ENCODE data around the gene TSKS. TPM values are rescaled to one million over a fixed set of nuclear protein-coding genes. Genes with fewer than 3 reads are reported as not detected.

TSKS gene
- total RNA-seq (0.84 TPM), polyA plus RNA-seq (ENCODE audit: insufficient read depth in 1 of 8, insufficient read length in 8 of 8, low replicate concordance in 1 of 8) (1 to 10 TPM in 2 of 8 donors, under 1 TPM in 6; 0.24 to 1.8 (median 0.67) TPM)
- long read RNA-seq, donor 1 = 0 reads
- long read RNA-seq, donor 2 = 0 reads
- long read RNA-seq, donor 3, partial matches to known transcripts = 46 of 55 reads
- long read RNA-seq, donor 3, other reads (novel, unspliced or antisense) = 9 of 55 reads
- long read RNA-seq, donor 4 = 0 reads
- long read RNA-seq, donor 5 = 0 reads
- long read RNA-seq, donor 6 = 0 reads
- long read RNA-seq, donor 7, partial matches to known transcripts = 0 of 1 reads
- long read RNA-seq, donor 7, other reads (novel, unspliced or antisense) = 0 of 1 reads
- long read RNA-seq, donor 8 = 0 reads
- long read RNA-seq, donor 9 = 0 reads
- long read RNA-seq, donor 10 = 0 reads
- long read RNA-seq, donor 11 = 0 reads

DNA sequence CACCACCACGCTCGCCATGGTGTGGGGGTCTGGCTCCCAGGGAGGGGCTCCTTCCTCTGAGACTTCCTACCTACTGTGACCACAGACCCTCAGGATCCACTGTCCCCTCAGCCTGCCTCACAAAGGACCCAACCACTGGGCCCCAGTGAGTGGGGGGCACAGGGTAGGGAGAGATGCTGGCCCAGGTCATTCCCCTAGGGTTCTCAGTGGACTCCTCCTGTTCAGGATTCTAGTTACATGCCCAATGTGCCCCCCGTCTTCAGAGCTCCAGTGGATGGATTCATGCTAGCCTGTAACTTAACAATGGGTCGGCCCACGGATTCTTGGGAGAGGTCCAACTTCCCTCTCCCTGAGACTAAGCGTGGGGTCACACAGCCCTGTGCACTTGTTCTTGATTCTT lies at the start of gene TSKS:
TSS of gene TSKS (minus strand) at position 77 of the 400 bp plus-strand sequence. CDS start at position 18, 59 bp downstream.
- Histone ChIP-seq H3K27me3 (ENCODE audit: control insufficient read depth, insufficient read depth, low read length) (no peaks in the 10 kb centered on the region), H3K4me1 (ENCODE audit: control insufficient read depth, insufficient read depth, low read length) (peaks cover 31% of the 10 kb centered on the region), H3K36me3 (ENCODE audit: control insufficient read depth, insufficient read depth, low read length) (peaks cover 2% of the 10 kb centered on the region), H3K4me3 (ENCODE audit: low read length) (no peak within 1 kb of the TSS), H3K27ac (ENCODE audit: low read length) (peak within 1 kb of the TSS; percentile 82), H3K9me3 (replicated peaks; ENCODE audit: control insufficient read depth, low read depth, low read length) (no peaks in the 10 kb centered on the region)
- no peak for DNase-seq
- WGBS (ENCODE audit: insufficient coverage) = 55% methylated on average over 3 of the region's 6 CpGs

GRCh38 chr19:49812452-49812996 lies 49.4 kb upstream of the TSKS start:
- peak overlapping the region; percentile 86 for H3K4me3 ChIP-seq (ENCODE audit: low read length)
- no peaks in the 10 kb centered on the region for H3K36me3 ChIP-seq (ENCODE audit: control insufficient read depth, insufficient read depth, low read length)
- H3K4me1 ChIP-seq (ENCODE audit: control insufficient read depth, insufficient read depth, low read length) = peaks cover 35% of the 10 kb centered on the region
- H3K27me3 ChIP-seq (ENCODE audit: control insufficient read depth, insufficient read depth, low read length) = no peaks in the 10 kb centered on the region
- no peaks in the 10 kb centered on the region for H3K9me3 ChIP-seq (replicated peaks; ENCODE audit: control insufficient read depth, low read depth, low read length)
- H3K27ac ChIP-seq (ENCODE audit: low read length) = peak overlapping the region; percentile 99
- 29% methylated on average over 8 of the region's 11 CpGs for WGBS (ENCODE audit: insufficient coverage)
- no peak for DNase-seq

- WGBS (ENCODE audit: insufficient coverage) = 95% methylated on average over 5 of the region's 6 CpGs
- H3K27ac ChIP-seq (ENCODE audit: low read length) = no peak overlapping the region
- no peaks in the 10 kb centered on the region for H3K9me3 ChIP-seq (replicated peaks; ENCODE audit: control insufficient read depth, low read depth, low read length)
- H3K4me3 ChIP-seq (ENCODE audit: low read length) = no peak overlapping the region
- H3K4me1 ChIP-seq (ENCODE audit: control insufficient read depth, insufficient read depth, low read length) = peaks cover 29% of the 10 kb centered on the region
- DNase-seq = peak; percentile 20
- H3K36me3 ChIP-seq (ENCODE audit: control insufficient read depth, insufficient read depth, low read length) = peaks cover 11% of the 10 kb centered on the region
- no peaks in the 10 kb centered on the region for H3K27me3 ChIP-seq (ENCODE audit: control insufficient read depth, insufficient read depth, low read length)
These were observed 48.2 kb upstream of the TSKS start for GRCh38 chr19:49811328-49811727.

DNA sequence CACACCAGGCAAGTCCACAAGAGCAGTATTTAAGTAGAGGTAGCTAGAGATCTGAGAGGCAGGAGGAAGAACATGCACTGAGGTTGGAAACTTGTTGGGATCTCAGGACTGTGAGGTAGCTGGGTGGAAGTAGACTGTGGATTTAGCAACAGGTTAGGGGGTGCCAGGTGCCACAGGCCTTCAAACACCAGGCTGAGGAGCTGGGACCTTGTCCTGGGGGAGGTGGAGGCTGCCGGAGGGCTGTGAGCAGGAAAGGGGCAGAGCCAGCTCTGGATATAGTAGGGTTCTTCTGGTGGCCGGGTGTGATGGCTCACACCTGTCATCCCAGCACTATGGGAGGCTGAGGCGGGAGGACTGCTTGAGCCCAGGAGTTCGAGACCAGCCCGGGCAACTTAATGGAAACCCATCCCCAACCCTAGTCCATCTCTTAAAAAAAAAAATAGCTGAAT lies 46.9 kb upstream of the TSKS start:
- 75% methylated on average over 4 of the region's 5 CpGs for WGBS (ENCODE audit: insufficient coverage)
- H3K27ac ChIP-seq (ENCODE audit: low read length) = peak overlapping the region; percentile 88
- H3K4me1 ChIP-seq (ENCODE audit: control insufficient read depth, insufficient read depth, low read length) = peaks cover 27% of the 10 kb centered on the region
- no peak for DNase-seq
- no peaks in the 10 kb centered on the region for H3K27me3 ChIP-seq (ENCODE audit: control insufficient read depth, insufficient read depth, low read length)
- H3K9me3 ChIP-seq (replicated peaks; ENCODE audit: control insufficient read depth, low read depth, low read length) = no peaks in the 10 kb centered on the region
- H3K36me3 ChIP-seq (ENCODE audit: control insufficient read depth, insufficient read depth, low read length) = peaks cover 22% of the 10 kb centered on the region
- H3K4me3 ChIP-seq (ENCODE audit: low read length) = no peak overlapping the region

DNA sequence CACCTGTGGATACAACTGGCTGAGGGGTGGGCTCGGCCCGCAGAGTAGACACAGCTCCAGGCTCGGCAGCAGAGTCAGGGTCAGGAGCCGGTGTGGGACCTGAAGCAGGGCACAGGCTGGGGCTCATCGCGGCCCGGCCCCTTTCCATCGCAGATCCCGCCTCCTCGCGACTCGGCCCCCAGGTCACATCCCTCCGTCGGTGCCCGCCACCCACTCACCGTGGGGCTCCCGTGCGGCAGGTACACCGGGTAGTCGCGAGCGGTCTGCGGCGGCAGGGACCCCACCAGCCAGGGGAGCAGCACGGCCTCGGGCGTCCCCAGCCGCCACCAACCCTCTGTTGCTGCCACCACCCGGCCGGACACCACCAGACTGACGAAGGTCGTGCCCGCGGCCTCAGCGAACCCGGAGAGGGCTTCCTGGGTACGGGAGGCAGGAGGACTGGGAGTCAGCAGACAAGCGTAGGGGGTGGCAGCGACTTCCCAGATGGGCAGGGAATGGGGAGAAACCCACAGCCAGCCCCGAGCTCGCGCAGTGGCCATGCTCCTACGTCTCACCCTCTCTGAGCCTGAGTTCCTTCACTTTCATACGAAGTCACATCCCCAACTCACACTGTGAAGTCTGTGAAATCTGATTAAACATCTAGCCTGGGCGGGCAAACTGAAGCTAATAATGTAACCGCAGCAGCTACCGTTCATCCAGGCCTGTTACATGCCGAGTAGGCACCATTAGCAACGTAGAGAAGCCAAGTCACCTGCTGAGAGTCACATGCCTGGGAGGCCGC lies 46.2 kb upstream of the TSKS start:
- H3K4me3 ChIP-seq (ENCODE audit: low read length) = peak overlapping the region; percentile 81
- peak; percentile 54 for DNase-seq
- WGBS (ENCODE audit: insufficient coverage) = 9% methylated on average over 31 of the region's 50 CpGs
- peak overlapping the region; percentile 88 for H3K27ac ChIP-seq (ENCODE audit: low read length)
- H3K27me3 ChIP-seq (ENCODE audit: control insufficient read depth, insufficient read depth, low read length) = no peaks in the 10 kb centered on the region
- peaks cover 27% of the 10 kb centered on the region for H3K4me1 ChIP-seq (ENCODE audit: control insufficient read depth, insufficient read depth, low read length)
- H3K9me3 ChIP-seq (replicated peaks; ENCODE audit: control insufficient read depth, low read depth, low read length) = no peaks in the 10 kb centered on the region
- peaks cover 27% of the 10 kb centered on the region for H3K36me3 ChIP-seq (ENCODE audit: control insufficient read depth, insufficient read depth, low read length)

DNA sequence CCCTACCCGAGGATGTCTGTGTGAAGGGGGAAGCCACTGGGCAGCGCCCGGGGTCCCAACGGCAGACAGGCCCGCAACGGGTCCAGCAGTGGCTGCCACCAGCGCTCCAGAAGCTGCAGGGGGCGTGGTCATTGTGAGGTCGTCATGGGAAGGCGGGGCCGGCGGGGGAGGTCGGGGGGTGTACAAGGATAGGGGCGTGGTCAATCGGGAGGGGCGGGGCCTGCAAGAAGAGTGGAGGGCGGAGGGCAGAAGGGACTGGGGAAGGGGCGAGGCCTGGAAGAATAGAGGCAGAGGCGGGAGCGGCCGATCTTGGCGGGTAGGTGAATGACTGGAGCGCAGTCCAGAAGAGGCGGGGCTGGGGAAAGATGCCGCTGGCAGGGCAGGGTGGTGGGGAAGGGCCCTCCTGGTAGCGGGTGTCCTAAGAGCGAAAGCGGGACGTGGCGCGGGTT lies 45.6 kb upstream of the TSKS start:
- Histone ChIP-seq H3K27ac (ENCODE audit: low read length) (peak overlapping the region; percentile 88), H3K36me3 (ENCODE audit: control insufficient read depth, insufficient read depth, low read length) (peaks cover 32% of the 10 kb centered on the region), H3K27me3 (ENCODE audit: control insufficient read depth, insufficient read depth, low read length) (no peaks in the 10 kb centered on the region), H3K4me3 (ENCODE audit: low read length) (peak overlapping the region; percentile 81), H3K4me1 (ENCODE audit: control insufficient read depth, insufficient read depth, low read length) (peaks cover 27% of the 10 kb centered on the region), H3K9me3 (replicated peaks; ENCODE audit: control insufficient read depth, low read depth, low read length) (no peaks in the 10 kb centered on the region)
- WGBS (ENCODE audit: insufficient coverage) = 3% methylated on average over 30 of the region's 31 CpGs
- peak; percentile 93 for DNase-seq

DNA sequence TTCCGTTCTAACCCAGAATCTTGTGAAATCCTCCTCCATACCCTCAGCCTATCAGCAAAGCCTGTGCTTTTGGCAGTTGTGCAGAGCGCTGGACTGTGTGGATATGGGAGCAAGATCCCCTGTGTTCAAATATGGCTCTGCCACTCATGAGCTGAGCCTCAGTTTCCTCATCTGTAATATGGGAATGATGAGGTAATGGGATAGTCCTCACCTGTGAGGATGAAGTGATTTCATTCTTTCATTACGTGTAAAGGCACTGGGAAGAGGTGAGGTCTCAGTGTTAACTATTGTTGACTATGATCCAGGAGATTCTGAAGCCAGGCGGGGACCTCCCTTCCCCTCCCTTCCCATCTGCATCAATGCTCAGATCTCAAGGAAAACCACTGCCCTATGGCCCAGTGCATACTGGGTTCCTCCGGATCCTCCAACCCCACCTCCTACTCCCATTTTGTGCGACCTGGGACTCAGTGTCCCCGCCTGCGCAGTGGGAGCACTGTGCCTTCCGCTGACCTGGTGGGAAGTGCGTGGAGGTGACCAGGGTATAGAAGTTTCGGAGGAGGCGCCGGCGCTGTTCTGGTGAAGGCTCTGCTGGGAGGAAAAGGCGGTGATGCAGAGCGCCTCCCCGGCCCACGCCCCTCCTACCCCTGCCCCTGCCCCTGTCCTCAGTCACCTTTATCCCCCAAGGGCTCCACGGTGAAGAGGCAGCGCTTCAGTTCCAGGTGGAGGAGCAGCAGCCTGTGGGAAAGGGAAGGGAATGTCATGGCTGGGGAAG lies 45.0 kb upstream of the TSKS start:
- Histone ChIP-seq H3K4me3 (ENCODE audit: low read length) (no peak overlapping the region), H3K36me3 (ENCODE audit: control insufficient read depth, insufficient read depth, low read length) (peaks cover 38% of the 10 kb centered on the region), H3K27ac (ENCODE audit: low read length) (peak overlapping the region; percentile 74), H3K9me3 (replicated peaks; ENCODE audit: control insufficient read depth, low read depth, low read length) (no peaks in the 10 kb centered on the region), H3K4me1 (ENCODE audit: control insufficient read depth, insufficient read depth, low read length) (peaks cover 28% of the 10 kb centered on the region), H3K27me3 (ENCODE audit: control insufficient read depth, insufficient read depth, low read length) (no peaks in the 10 kb centered on the region)
- DNase-seq = peak; percentile 34
- WGBS (ENCODE audit: insufficient coverage) = 80% methylated on average over 1 of the region's 20 CpGs

GRCh38 chr19:49807058-49807903 lies 44.2 kb upstream of the TSKS start:
- H3K27ac ChIP-seq (ENCODE audit: low read length) = no peak overlapping the region
- H3K4me3 ChIP-seq (ENCODE audit: low read length) = no peak overlapping the region
- H3K4me1 ChIP-seq (ENCODE audit: control insufficient read depth, insufficient read depth, low read length) = peaks cover 28% of the 10 kb centered on the region
- WGBS (ENCODE audit: insufficient coverage) = 74% methylated on average over 15 of the region's 18 CpGs
- no peaks in the 10 kb centered on the region for H3K27me3 ChIP-seq (ENCODE audit: control insufficient read depth, insufficient read depth, low read length)
- peaks cover 44% of the 10 kb centered on the region for H3K36me3 ChIP-seq (ENCODE audit: control insufficient read depth, insufficient read depth, low read length)
- H3K9me3 ChIP-seq (replicated peaks; ENCODE audit: control insufficient read depth, low read depth, low read length) = no peaks in the 10 kb centered on the region
- DNase-seq = peak; percentile 50

GRCh38 chr19:49806620-49806959 lies 43.5 kb upstream of the TSKS start:
- no peak overlapping the region for H3K27ac ChIP-seq (ENCODE audit: low read length)
- H3K36me3 ChIP-seq (ENCODE audit: control insufficient read depth, insufficient read depth, low read length) = peaks cover 44% of the 10 kb centered on the region
- no peak overlapping the region for H3K4me3 ChIP-seq (ENCODE audit: low read length)
- WGBS (ENCODE audit: insufficient coverage) = 80% methylated on average over 6 of the region's 8 CpGs
- no peaks in the 10 kb centered on the region for H3K27me3 ChIP-seq (ENCODE audit: control insufficient read depth, insufficient read depth, low read length)
- H3K4me1 ChIP-seq (ENCODE audit: control insufficient read depth, insufficient read depth, low read length) = peaks cover 30% of the 10 kb centered on the region
- DNase-seq = no peak
- H3K9me3 ChIP-seq (replicated peaks; ENCODE audit: control insufficient read depth, low read depth, low read length) = no peaks in the 10 kb centered on the region
